Measurements from ENCODE around the gene GLRX.
"Not testable (repeated sequence)": the region's sequence is repeated elsewhere in the genome, so short reads cannot be mapped to it uniquely, and the experiment has no call there.

Gene GLRX

GRCh38 chr5:95826949-95827891 lies 4.7 kb upstream of the GLRX start:
- no peak for DNase-seq

DNA sequence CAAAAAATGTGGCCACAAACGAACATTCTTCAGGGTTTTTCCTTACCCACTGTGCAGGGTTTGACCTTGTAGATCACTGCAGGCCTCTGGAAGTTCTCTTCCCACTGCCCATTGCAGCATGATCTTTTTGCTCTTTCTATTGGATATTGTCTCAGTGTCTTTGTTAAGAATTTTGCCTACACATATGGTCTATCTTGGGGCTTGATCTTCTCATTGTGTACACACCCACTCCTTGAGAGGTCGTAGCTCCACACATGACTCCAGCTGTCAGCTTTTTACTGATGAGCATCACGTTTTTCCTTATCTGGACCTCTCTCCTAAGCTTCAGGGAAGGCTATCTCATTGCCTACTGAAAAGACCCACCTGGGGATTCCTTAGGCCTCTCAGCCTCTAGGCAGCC lies 3.0 kb upstream of the GLRX start:
- DNase-seq, result no peak

DNA sequence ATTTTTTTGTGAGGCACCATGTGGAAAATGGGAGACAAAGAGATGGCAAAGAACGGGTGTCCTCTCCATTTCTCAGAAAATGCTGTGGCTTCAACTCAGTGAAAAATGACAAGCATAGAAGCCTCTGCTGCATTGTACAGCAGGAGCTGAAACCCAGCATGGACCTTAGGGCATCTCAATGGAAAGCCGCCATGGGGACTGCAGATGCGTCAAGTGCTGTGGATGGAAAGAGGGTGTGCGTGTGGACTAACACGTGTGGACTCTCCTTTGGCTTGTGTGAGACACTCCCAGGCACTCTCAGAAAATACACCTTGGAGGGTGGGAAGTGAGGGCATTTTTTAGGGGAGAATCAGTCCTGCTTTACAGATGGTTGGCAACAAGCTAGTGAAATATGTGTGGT lies 2.2 kb upstream of the GLRX start:
- DNase-seq, result no peak

- DNase-seq, result peak; percentile 97
Measured at GRCh38 chr5:95823738-95824609, 1.4 kb upstream of the GLRX start.

GRCh38 chr5:95823218-95823737 lies 752 bp upstream of the GLRX start:
- peak; percentile 16 for DNase-seq

- peak; percentile 48 for DNase-seq
Measured at GRCh38 chr5:95822043-95822541, 434 bp downstream of the GLRX start.

DNA sequence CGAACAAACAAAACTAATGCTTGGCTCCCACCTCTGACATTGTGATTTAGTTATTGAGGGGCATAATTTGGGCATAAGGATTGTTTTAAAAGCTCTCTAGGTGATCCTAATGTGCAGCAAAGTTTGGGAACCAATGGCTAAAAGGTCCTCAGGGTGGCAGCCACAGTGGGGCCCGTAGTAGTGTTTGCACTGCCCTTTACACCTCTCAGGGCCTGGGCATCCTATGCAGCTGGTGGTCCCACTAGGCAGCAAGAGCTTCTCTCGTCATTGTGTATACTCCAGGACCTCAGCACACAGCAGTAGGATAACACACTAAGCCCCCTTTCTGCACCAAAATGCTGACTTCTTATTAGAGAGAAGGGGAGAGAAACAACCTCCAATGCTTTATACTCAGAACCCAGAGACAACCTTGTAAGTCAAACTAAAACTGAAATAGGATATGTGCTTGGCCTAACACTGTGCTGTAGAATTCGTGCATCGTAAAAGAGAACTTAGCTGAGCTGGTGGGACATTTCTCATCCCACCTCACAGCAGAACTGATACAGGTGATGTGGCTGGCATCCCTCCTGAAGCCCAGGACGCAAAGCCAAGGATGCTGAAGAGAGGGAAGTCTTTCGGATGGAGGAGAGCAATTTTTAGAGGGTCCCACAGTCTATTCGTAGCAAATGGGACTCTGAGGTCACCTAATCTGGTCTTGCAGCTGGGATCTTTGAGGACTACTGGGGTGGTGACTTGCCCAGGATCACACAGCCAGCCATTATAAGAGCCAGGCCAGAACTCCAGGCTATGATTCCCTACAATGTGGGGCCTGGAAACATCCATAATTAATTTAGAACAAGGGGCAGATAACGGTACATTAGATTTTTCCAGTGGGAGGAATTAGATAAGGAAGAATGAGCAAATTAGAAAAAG lies 1.2 kb downstream of the GLRX start:
- no peak for DNase-seq

GRCh38 chr5:95818181-95819147 lies 4.1 kb downstream of the GLRX start:
- peak; percentile 23 for DNase-seq

GRCh38 chr5:95817430-95817829 lies 5.1 kb downstream of the GLRX start:
- DNase-seq, result peak; percentile 95

DNA sequence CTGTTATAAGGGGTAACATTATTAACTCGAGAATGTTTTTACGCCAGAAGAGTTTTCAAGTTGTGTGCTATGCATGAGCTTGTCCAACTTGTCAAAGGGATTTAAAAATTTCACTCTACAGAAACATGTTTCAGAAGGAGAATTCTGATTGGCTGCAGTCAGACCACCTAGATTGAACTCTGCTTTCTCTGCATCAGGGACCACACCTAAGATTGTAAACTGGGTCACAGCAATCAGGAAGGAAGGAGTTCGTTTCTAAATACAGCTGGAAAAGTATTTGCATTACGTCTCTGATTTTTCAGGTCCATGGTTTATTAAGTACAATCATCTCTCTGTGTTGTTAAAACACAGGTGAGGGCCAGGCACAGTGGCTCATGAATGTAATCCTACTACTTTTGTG lies 5.8 kb downstream of the GLRX start:
- no peak for DNase-seq

DNA sequence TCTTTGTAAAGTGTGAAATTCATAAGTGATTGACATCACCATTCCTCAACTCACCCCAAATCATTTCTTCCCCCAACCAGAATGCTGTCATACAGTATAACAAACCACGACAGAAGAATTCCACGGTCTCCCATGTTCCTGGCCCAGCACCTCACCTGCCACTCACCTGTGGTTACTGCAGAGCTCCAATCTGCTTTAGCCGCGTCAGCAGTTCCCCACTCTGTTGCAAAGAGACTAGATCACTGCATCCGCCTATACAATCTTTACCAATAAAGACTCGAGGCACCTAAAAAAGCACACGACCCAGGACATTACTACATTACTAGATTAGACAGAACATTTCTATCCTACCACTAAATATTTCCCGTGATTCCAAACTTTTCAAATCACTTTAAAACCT lies 6.2 kb downstream of the GLRX start:
- no peak for DNase-seq

DNA sequence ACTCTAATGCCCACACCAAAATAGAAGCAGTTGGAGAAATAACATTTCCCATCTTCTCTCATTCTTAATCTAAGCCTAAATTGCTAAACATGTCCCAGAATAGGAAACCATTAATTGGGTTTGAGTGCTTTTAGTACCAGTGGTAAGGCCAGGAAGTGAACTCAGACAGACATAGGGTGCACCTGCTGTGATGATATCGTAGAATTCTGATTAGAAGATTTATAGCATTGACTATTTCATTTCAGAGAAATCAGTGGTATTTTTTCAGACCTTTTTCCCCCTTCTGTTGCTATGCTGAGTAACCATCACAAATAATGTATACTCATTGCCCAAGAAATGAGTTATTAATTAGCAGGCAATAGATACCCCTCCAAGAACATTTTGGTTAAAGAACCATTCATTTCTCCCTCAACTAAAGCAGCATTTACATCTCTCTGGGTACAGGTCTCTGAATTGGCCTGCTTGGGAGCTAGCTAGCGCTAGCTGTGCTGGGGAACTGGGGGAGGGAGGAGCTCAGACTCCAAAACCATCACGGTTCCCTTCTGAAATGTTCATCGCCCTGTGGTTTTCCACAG lies 7.3 kb downstream of the GLRX start:
- DNase-seq, result no peak

DNA sequence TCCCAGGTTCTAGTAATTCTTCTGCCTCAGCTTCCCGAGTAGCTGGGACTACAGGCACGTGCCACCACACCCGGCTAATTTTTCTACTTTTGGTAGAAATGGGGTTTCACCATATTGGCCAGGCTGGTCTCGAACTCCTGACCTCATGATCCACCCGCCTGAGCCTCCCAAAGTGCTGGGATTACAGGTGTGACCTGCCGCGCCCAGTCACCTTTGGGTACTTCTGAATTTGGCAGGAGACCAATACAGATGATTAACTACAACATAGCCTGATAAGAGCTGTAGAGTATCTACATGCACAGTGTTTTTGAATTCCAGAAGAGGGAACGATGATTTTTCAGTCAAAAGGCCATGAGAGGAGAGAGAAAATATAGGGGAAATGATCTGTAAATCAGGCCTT lies 9.5 kb downstream of the GLRX start:
- not testable (repeated sequence) for DNase-seq

- no peak for DNase-seq
Measured at GRCh38 chr5:95812074-95812471, 10.5 kb downstream of the GLRX start.

- DNase-seq, result not testable (repeated sequence)
Measured at GRCh38 chr5:95811461-95812073, 11.0 kb downstream of the GLRX start.

- DNase-seq, result peak; percentile 48
Measured at GRCh38 chr5:95811126-95811423, 11.5 kb downstream of the GLRX start.

- peak; percentile 31 for DNase-seq
Measured at GRCh38 chr5:95810305-95811125, 12.0 kb downstream of the GLRX start.

- peak; percentile 32 for DNase-seq
Measured at GRCh38 chr5:95809414-95809960, 13.0 kb downstream of the GLRX start.
